HepG2 (cell line): ENCODE measurements around the gene XKR7. TPM values are rescaled to one million over a fixed set of nuclear protein-coding genes. Genes with fewer than 3 reads are reported as not detected.
A peak's percentile ranks its signal among the peaks of the same experiment; 100 is the strongest.

Source experiments
- ATAC-seq: fragments of 200-7000 bp; cut with Tn5 transposase; 3 replicates; pipeline ENCODE4 v1.9.1; 2020; ENCODE audit warnings: mild to moderate bottlenecking, moderate library complexity
- BruUV-seq: library from RNA; stranded (reverse); fragments of 400-500 nt; replicated peaks from 2 replicates; lab custom pipeline; 2021; lab: Mats Ljungman, UMichigan
- CTCF ChIA-PET: fragments of 300-600 bp; formaldehyde crosslinking; extraction: SDS; loops from one replicate; lab custom pipeline; 2021; ENCODE audit warnings: low total read pairs, inconsistent platforms, low intra/inter-chr PET ratio; lab: Yijun Ruan, JAX
- POLR2A ChIA-PET: fragments of 350-600 bp; sonication (Branson Sonifier 250); formaldehyde crosslinking; loops from one replicate; lab custom pipeline; 2020; ENCODE audit warnings: antibody characterized with exemption, inconsistent platforms; lab: Yijun Ruan, JAX
- DNase-seq: peaks from one replicate; pipeline ENCODE4 v3.0.0-alpha.2; 2015; ENCODE audit warnings: low spot score
- FAIRE-seq: peaks from 3 replicates; lab custom pipeline; 2011; peaks lifted over from hg19 to GRCh38; lab: Jason Lieb, UNC
- H2AFZ ChIP-seq: one replicate; pipeline ENCODE4 v1.6.1; 2011; ENCODE audit warnings: low read length, inconsistent platforms
- H3K27ac ChIP-seq: fragments of 300-600 bp; 3 replicates; pipeline ENCODE4 v1.8.0; 2011; ENCODE audit warnings: mixed run types, mild to moderate bottlenecking, mixed read lengths, low read length, inconsistent platforms; ENCODE audit not compliant: insufficient read depth; ENCODE audit errors: extremely low read length
- H3K27me3 ChIP-seq, 2 experiments: fragments of 200-600 bp in 1 of 2; 2 replicates in 1 of 2; 3 replicates in 1 of 2; pipeline versions ENCODE4 v1.6.0 to v1.8.0; 2011; ENCODE audit warnings: low read length in 2 of 2, mild to moderate bottlenecking in 2 of 2, moderate library complexity in 2 of 2, inconsistent platforms in 1 of 2; ENCODE audit not compliant: insufficient read depth in 2 of 2, control insufficient read depth in 1 of 2
- H3K36me3 ChIP-seq, 2 experiments: fragments of 200-600 bp in 1 of 2; replicated peaks in 1 of 2; 2 replicates in 1 of 2; 3 replicates in 1 of 2; pipeline versions ENCODE4 v1.5.1 to v1.8.0; 2011; ENCODE audit warnings: low read length in 2 of 2, inconsistent platforms in 1 of 2; ENCODE audit not compliant: insufficient read depth in 2 of 2, control insufficient read depth in 1 of 2
- H3K4me1 ChIP-seq: 2 replicates; pipeline ENCODE4 v1.5.1; 2012; ENCODE audit warnings: low read length, inconsistent platforms; ENCODE audit not compliant: insufficient read depth
- H3K4me2 ChIP-seq: 2 replicates; pipeline ENCODE4 v1.6.0; 2011; ENCODE audit warnings: low read depth, low read length, inconsistent platforms
- H3K4me3 ChIP-seq, 3 experiments: fragments of 200-600 bp in 1 of 3; sonication (generic), shearing (Covaris generic) in 1 of 3; replicated peaks in 1 of 3; 2 replicates each; pipeline ENCODE4 v1.5.1; 2011 to 2016; ENCODE audit warnings: low read length in 3 of 3, inconsistent platforms in 2 of 3, low read depth in 2 of 3, mild to moderate bottlenecking in 2 of 3, control low read depth in 1 of 3, mixed read lengths in 1 of 3; ENCODE audit not compliant: insufficient read depth in 1 of 3
- H3K79me2 ChIP-seq: one replicate; pipeline ENCODE4 v1.6.1; 2011; ENCODE audit warnings: low read length, inconsistent platforms; ENCODE audit not compliant: insufficient read depth
- H3K9ac ChIP-seq: 2 replicates; pipeline ENCODE4 v1.6.0; 2011; ENCODE audit warnings: mild to moderate bottlenecking, low read depth, low read length, inconsistent platforms; ENCODE audit not compliant: insufficient read depth
- H3K9me3 ChIP-seq: 2 replicates; pipeline ENCODE4 v1.5.1; 2012; ENCODE audit warnings: mild to moderate bottlenecking, low read length
- H4K20me1 ChIP-seq: 2 replicates; pipeline ENCODE4 v1.6.0; 2011; ENCODE audit warnings: inconsistent platforms, mild to moderate bottlenecking, low read length, moderate library complexity; ENCODE audit not compliant: insufficient read depth
- CREM ChIP-seq, 2 experiments: sonication (generic) in 1 of 2; formaldehyde crosslinking in 1 of 2; IDR thresholded peaks; 2 replicates each; pipeline versions ENCODE4 v1.4.0 to v1.6.1; 2016 to 2020; ENCODE audit warnings: antibody characterized with exemption in 1 of 2, mild to moderate bottlenecking in 1 of 2, missing genetic modification reagents in 1 of 2
- ELF3 ChIP-seq: IDR thresholded peaks from 2 replicates; pipeline ENCODE4 v1.6.1; 2016; ENCODE audit warnings: missing genetic modification reagents, missing compliant biosample characterization
- KAT2B ChIP-seq: fragments of 150-350 bp; IDR thresholded peaks from 2 replicates; pipeline ENCODE4 v1.6.1; 2014; ENCODE audit warnings: low read depth, low read length, borderline replicate concordance
- KMT2A ChIP-seq: sonication (generic); formaldehyde crosslinking; IDR thresholded peaks from 2 replicates; pipeline ENCODE4 v1.4.0; 2020; ENCODE audit warnings: missing genetic modification reagents
- LCORL ChIP-seq, 2 experiments: fragments of 450-650 bp in 1 of 2; sonication (generic) in 1 of 2; formaldehyde crosslinking in 1 of 2; IDR thresholded peaks; 2 replicates each; pipeline versions ENCODE4 v1.5.0 to v1.6.1; 2017 to 2020; ENCODE audit warnings: antibody characterized with exemption in 1 of 2, missing genetic modification reagents in 1 of 2
- MED1 ChIP-seq: sonication (generic); formaldehyde crosslinking; IDR thresholded peaks from 2 replicates; pipeline ENCODE4 v1.4.0; 2020; ENCODE audit warnings: missing genetic modification reagents
- PRDM4 ChIP-seq: sonication (generic); formaldehyde crosslinking; IDR thresholded peaks from 2 replicates; pipeline ENCODE4 v1.9.0; 2021; ENCODE audit warnings: missing genetic modification reagents, borderline replicate concordance
- PREB ChIP-seq: sonication (generic); formaldehyde crosslinking; IDR thresholded peaks from 2 replicates; pipeline ENCODE4 v1.4.0; 2020; ENCODE audit warnings: missing genetic modification reagents
- ZEB1 ChIP-seq: IDR thresholded peaks from 2 replicates; pipeline ENCODE4 v1.6.1; 2012; ENCODE audit warnings: mild to moderate bottlenecking, low read depth, inconsistent platforms; ENCODE audit not compliant: insufficient replicate concordance
- ZKSCAN1 ChIP-seq: fragments of 150-350 bp; IDR thresholded peaks from 2 replicates; pipeline ENCODE4 v1.6.1; 2014; ENCODE audit warnings: low read length
- ZNF230 ChIP-seq: sonication (generic); formaldehyde crosslinking; IDR thresholded peaks from 2 replicates; pipeline ENCODE4 v1.4.0; 2020; ENCODE audit warnings: mild to moderate bottlenecking, missing genetic modification reagents
- ZNF256 ChIP-seq: sonication (generic); formaldehyde crosslinking; conservative IDR thresholded peaks from 2 replicates; pipeline ENCODE4 v1.4.0; 2020; ENCODE audit warnings: missing genetic modification reagents
- ZSCAN9 ChIP-seq: IDR thresholded peaks from 2 replicates; pipeline ENCODE4 v1.6.1; 2016; ENCODE audit warnings: borderline replicate concordance
- ZZZ3 ChIP-seq: sonication (generic); formaldehyde crosslinking; IDR thresholded peaks from 2 replicates; pipeline ENCODE4 v1.4.0; 2020; ENCODE audit warnings: missing genetic modification reagents, mild to moderate bottlenecking, borderline replicate concordance
- whole genome bisulfite sequencing: methylation state at CpG from one replicate; pipeline ENCODE4 v1.1.6; 2017; ENCODE audit warnings: low lambda C conversion rate; 5-methylcytosine and 5-hydroxymethylcytosine counted together
- in situ Hi-C: cut with HindIII; loops from 2 replicates; pipeline ENCODE4 v1.10.0; 2017; ENCODE audit warnings: low pct_unique_long_range_greater_than_20kb; ENCODE audit not compliant: extremely low pct_ligation_motif_present
- intact Hi-C: fragments of 100-400 bp; cut with micrococcal nuclease; formaldehyde crosslinking; loops from one replicate; pipeline ENCODE4 v1.10.0; 2022; ENCODE audit not compliant: unreplicated experiment
- polyA plus RNA-seq, 8 experiments: library from polyadenylated mRNA; depleted of rRNA in 3 of 8; stranded (reverse) in 7 of 8; unstranded in 1 of 8; fragments of >200 nt; fragmentation: Illumina TruSeq in 4 of 8; extraction: Trizol in 4 of 8; gene quantifications; 2 replicates each; pipeline versions ENCODE4 v1.2.1 to v1.2.3, GENCODE V29; 2011 to 2016; ENCODE audit warnings: low read depth in 4 of 8, missing spikeins in 1 of 8, mixed read lengths in 1 of 8; ENCODE audit not compliant: insufficient read depth in 1 of 8
- total RNA-seq, 5 experiments: library from RNA; depleted of rRNA; stranded (reverse); fragments of >200 nt; fragmentation: Illumina TruSeq; extraction: Trizol; gene quantifications; 2 replicates each; pipeline ENCODE4 v1.2.3, GENCODE V29; 2016; ENCODE audit warnings: low read depth in 1 of 5

The XKR7 gene
- total and polyA plus RNA-seq, 2 of the 13 experiments (the other 11 are each of a cell fraction or from before 2014, with no cell fraction given), result not detected

GRCh38 chr20:32027643-32028042 lies 59.7 kb downstream of the XKR7 start:
- Histone ChIP-seq H3K27me3 (peaks cover 0 to 21% of the 10 kb centered on the region in 2 experiments; a peak in 3 of 5 replicates), H3K27ac (no peak overlapping the region)
- TF ChIP-seq ZKSCAN1 (peak; percentile 88), ZEB1 (no peak), ZNF256 (CRISPR knock-in tag) (no peak)

GRCh38 chr20:32028647-32029372 lies 60.9 kb downstream of the XKR7 start:
- Histone ChIP-seq H4K20me1 (no peaks in the 10 kb centered on the region), H3K9ac (peak overlapping the region; percentile 36; the same call in 1 of the 2 replicates), H3K27ac (no peak overlapping the region), H3K36me3 (no peaks in the 10 kb centered on the region), H2AFZ (peak overlapping the region; percentile 24), H3K27me3 (peaks cover 0 to 18% of the 10 kb centered on the region in 2 experiments; a peak in 2 of 5 replicates), H3K4me1 (peaks cover 23% of the 10 kb centered on the region), H3K4me3 (peak overlapping the region; percentile 1 to 65 (median 46); a peak in 4 of 6 replicates), H3K9me3 (no peaks in the 10 kb centered on the region), H3K4me2 (peak overlapping the region; percentile 75), H3K79me2 (no peaks in the 10 kb centered on the region)
- CTCF ChIA-PET, result no interaction called here
- intact Hi-C loops (no loop called here), in situ Hi-C loops (no loop called here)
- WGBS, result 9% methylated on average over 12 of the region's 12 CpGs
- BruUV-seq, result no TSS peak
- POLR2A ChIA-PET, result no interaction called here
- DNase-seq, result peak; percentile 54
- no peak for FAIRE-seq
- ATAC-seq, result peak; percentile 74
- 0 out of 2 replicates have a peak, but pooled peaks have one; percentile 46 for TF ChIP-seq KMT2A (CRISPR knock-in tag)
- TF ChIP-seq ZSCAN9, result 0 out of 2 replicates have a peak, but pooled peaks have one; percentile 62
- TF ChIP-seq ZNF230, result 0 out of 2 replicates have a peak, but pooled peaks have one; percentile 31
- TF ChIP-seq ZZZ3, result no peak
- no peak for TF ChIP-seq CREM (IDR thresholded peaks at IDR 0.05)
- TF ChIP-seq CREM (CRISPR knock-in tag; IDR thresholded peaks at IDR 0.05), result no peak
- TF ChIP-seq MED1 (CRISPR knock-in tag), result peak; percentile 49
- TF ChIP-seq KAT2B, result no peak
- TF ChIP-seq ELF3, result peak; percentile 67; the same call in 1 of the 2 replicates
- no peak for TF ChIP-seq PREB
- no peak for TF ChIP-seq LCORL (IDR thresholded peaks at IDR 0.05)
- peak; percentile 33; the same call in 1 of the 2 replicates for TF ChIP-seq LCORL (CRISPR knock-in tag; IDR thresholded peaks at IDR 0.05)
- no peak for TF ChIP-seq PRDM4 (CRISPR knock-in tag)

More at GRCh38 chr20:32027643-32028042, 59.7 kb downstream of the XKR7 start:
- intact Hi-C loops, result no loop called here
- FAIRE-seq (no peak), DNase-seq (no peak), ATAC-seq (no peak)
- no peak overlapping the region for H3K9ac ChIP-seq
- no TSS peak for BruUV-seq
- H3K4me1 ChIP-seq, result peaks cover 23% of the 10 kb centered on the region
- 40% methylated on average over 3 of the region's 3 CpGs for WGBS
- no peak overlapping the region for H3K4me3 ChIP-seq
- no peaks in the 10 kb centered on the region for H4K20me1 ChIP-seq
- peak overlapping the region; percentile 16; the same call in 1 of the 2 replicates for H3K4me2 ChIP-seq
- ChIA-PET CTCF (no interaction called here), POLR2A (no interaction called here)
- in situ Hi-C loops, result no loop called here
- no peaks in the 10 kb centered on the region for H3K36me3 ChIP-seq
- H3K9me3 ChIP-seq, result no peaks in the 10 kb centered on the region
- H2AFZ ChIP-seq, result no peak overlapping the region
- no peaks in the 10 kb centered on the region for H3K79me2 ChIP-seq
